Left hindlimb (tissue), 1 donor: ENCODE data around the gene CR2.
"Not testable (repeated sequence)": the region's sequence is repeated elsewhere in the genome, so short reads cannot be mapped to it uniquely, and the experiment has no call there.

Experiments
- DNase-seq: peaks from one replicate; pipeline ENCODE4 v3.0.0-alpha.2; 2018

Gene CR2

DNA sequence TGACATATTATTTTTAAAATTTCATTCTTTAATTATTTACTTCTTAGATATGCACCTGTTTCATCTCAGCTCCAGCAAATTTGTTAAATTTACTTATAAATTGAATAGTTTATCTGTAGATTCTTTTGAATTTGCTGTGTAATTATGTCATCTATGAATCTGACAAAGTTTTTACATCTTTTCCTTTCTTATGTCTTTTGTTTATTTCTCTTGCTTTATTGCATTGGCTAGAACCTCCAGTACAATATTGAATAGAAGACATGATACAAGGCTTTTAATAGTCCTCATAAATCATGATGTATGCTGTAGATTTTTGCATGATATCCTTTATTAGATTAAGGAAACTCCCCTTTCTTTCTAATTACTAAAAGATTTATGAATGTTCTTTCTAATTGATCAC is 62.6 kb downstream of the CR2 start:
- no peak for DNase-seq

DNA sequence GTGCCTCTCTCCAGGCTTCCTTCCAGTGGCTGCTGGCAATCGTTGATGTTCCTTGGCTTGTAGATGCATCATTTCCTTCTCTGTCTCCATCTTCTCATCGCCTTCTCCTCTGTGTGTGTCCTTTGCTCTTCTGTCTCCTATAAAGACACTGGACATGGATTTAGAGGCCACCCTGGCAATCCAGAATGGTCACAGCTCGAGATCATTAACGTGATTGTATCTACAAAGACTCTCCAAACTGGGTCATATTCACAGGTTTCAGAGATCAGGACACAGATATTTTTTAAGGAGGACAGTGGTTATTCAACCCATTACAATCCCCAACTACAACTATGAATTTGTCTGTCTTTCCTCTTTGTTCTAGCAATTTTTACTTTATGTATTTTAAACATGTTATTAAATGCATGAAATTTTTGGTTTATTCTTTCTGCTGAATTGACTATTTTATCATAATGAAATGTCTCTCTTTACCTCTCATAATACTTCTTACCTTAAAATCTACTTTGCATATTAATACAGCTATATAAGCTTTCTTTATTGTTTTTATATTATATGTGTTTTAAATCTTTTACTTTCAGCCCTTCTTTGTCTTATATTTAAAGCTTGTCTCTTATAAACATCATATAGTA is 64.6 kb downstream of the CR2 start:
- DNase-seq: no peak

DNA sequence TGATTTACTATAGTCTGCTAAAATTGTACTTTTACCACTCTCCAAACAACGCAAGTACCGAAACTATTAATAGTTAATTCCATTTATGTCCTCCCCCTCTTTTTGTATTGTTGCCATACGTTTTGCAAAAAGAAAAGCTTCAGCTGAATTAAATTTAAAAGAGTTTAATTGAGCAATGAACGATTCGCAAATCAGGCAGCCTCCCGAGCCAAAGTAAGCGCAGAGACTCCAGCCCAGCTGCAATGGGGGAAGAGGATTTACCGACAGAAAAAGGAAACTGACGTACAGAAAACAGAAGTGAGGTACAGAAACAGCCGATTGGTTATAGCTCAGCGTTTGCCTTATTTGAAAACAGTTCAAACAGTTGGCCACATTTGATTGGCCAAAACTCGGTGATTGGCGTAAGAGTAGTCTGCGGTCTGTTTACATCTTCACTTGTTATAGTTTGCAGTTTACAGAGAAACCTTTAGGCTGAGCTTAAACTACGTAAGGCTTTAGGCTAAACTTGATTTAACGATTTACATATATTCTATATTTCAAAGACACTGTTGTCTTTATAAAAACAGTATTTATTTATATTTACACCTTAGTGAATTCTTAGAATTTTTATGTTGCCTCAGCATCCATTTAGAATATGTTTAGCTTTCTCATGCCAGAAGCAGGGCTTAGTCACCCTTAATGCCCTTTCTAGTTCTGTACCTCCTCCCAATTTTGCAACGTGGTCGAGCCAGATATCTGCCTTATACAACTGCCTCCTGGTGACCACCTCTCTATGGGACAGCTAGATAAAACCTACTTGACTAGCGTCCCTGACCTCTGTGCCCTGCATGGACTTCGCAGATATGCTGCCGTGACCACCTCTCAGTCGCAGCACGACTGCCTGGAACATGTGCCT is 65.6 kb downstream of the CR2 start:
- DNase-seq: no peak

DNA sequence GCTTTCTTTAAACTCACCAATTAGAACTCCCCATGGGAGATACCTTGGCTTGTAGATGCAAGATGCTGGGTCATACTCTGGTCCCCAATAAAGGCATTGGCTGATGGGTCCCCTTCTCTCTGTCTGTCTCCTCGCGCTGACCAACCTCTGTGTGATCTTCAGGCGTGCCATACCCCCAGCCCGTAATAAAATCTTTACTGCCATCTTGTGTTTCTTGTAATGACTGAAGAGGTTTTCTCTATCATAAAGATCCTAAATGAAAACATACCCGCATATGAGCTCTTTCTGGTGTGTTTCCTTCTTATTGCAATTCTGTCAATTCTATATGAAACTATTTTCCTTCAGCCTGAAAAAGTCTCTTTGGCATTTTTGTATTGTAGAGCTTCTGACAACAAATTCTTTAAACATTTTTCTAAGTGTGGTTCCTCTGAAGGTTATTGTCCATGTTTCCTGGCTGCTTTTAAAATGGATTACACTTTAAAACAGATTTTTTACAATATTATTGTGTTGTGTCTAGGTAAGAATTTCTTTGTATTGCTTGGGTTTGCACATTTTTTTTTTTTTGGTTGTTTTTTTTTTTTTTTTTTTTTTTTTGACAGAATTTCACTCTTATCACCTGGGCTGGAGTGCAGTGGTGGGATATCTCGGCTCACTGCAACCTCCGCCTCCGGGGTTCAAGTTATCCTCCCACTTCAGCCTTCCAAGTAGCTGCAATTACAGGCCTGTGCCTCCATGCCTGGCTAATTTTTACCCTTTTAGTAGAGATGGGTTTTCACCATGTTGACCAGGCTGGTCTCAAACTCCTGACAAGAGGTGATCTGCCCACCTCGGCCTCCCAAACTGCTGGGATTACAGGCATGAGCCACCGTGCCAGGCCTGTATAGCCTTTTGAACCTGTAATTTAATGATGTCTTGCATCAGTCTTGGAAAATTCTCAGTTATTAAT is 66.5 kb downstream of the CR2 start:
- not testable (repeated sequence) for DNase-seq

DNA sequence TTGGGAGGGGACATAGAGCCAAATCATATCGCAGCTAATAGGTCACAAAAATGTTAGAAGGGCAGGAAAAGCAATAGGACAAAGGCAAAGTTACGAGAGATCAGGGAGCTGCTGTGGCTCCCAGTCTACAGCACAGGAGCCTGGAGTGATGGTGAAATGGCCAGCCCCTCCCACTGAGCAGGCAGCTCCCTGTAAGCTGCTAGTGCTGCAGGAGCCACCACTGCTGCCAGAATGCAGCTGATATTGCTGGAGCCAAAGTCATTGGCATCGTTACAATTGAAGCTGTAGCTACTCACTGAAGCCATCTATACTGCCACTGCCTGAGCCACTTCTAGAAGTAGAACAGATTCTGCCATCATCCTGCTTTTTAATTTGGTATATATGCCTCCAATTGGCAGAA is 71.1 kb downstream of the CR2 start:
- not testable (repeated sequence) for DNase-seq

DNA sequence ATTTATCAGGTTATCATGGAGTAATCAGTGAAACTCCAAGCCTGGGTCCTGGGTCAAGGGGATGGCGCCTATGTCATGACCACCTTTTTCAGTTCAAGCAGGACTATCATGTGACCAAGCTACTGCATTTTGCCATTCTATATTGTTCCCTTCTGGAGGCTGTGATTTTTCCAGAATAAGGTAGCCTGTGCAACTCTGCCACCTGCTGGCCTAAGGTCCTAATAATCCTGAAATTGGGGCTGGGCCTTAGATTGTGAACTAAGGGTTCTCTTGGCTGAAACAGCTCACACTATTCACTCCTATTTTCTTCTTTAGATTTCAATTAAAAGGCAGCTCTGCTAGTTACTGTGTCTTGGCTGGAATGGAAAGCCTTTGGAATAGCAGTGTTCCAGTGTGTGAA is 74.3 kb downstream of the CR2 start:
- DNase-seq: not testable (repeated sequence)

DNA sequence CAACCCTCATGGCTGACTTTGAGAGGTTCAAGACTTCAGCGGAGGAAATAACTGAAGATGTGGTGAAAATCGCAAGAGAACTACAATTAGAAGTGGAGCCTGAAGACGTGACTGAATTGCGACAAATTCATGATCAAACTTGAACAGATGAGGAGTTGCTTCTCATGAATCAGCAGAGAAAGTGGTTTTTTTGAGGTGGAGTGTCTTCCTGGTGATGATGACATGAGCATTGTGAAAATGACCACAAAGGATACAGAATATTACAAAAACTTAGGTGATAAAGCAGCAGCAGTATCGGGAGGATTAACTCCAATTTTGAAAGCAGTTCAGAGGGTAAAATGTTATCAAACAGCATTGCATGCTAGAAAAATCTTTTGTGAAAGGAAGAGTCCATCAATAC is 82.1 kb downstream of the CR2 start:
- DNase-seq: not testable (repeated sequence)
